ENCODE data around the gene ATP9B.

Gene ATP9B

DNA sequence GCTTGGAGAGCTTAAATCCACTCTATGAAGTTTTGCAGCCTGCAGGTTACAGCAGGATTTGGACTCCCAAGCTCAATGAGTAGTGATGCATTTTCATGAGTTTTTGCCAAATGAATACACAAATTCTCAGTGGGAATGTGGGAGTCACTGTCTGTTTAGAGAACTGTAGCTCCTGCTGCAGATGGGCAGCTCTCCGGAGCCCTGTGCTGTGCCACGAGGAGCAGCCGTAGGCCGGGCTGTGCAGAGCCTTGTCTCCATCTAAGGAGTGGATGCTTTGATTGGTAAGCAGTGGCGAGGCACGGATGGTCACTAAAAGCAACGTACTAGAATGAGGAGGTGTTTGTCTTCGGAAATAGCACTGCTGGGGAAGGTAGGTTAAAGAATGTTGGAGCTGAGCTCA, 230.5 kb downstream of the ATP9B start:
- ATAC-seq, result no peak
- TF ChIP-seq ARNTL (CRISPR knock-in tag; IDR thresholded peaks at IDR 0.05; ENCODE audit: borderline replicate concordance, low read depth) (no peak), RARB (CRISPR knock-in tag; IDR thresholded peaks at IDR 0.05) (no peak), TCF4 (CRISPR knock-in tag; IDR thresholded peaks at IDR 0.05; ENCODE audit: borderline replicate concordance) (no peak), ZFP30 (CRISPR knock-in tag; IDR thresholded peaks at IDR 0.05) (no peak), ISL1 (CRISPR knock-in tag; IDR thresholded peaks at IDR 0.05) (no peak), CSRNP3 (CRISPR knock-in tag; IDR thresholded peaks at IDR 0.05) (no peak), ZNF8 (CRISPR knock-in tag; IDR thresholded peaks at IDR 0.05) (no peak)
- TF ChIP-seq, protein P1, sequence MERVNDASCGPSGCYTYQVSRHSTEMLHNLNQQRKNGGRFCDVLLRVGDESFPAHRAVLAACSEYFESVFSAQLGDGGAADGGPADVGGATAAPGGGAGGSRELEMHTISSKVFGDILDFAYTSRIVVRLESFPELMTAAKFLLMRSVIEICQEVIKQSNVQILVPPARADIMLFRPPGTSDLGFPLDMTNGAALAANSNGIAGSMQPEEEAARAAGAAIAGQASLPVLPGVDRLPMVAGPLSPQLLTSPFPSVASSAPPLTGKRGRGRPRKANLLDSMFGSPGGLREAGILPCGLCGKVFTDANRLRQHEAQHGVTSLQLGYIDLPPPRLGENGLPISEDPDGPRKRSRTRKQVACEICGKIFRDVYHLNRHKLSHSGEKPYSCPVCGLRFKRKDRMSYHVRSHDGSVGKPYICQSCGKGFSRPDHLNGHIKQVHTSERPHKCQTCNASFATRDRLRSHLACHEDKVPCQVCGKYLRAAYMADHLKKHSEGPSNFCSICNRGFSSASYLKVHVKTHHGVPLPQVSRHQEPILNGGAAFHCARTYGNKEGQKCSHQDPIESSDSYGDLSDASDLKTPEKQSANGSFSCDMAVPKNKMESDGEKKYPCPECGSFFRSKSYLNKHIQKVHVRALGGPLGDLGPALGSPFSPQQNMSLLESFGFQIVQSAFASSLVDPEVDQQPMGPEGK (CRISPR knock-in tag; IDR thresholded peaks at IDR 0.05; ENCODE audit: borderline replicate concordance), result no peak

DNA sequence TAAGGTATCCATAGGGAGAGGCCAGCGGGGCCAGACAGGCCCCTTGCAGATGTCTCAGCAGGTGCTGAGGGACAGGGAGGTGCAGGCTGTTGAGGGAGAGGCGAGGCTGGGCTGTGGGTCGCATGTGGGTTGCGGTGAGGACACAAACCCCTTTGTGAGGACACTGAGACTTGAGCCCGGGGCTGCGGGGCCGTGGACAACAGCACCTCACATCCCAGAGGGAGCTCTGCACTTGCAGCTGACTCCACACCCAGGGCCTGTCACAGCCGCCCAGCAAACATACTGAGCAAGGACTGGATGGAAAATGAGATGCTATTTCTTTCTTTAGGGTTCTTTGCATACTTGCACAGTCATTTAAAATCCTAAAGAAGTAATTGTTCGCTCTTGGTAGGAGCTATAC, 231.2 kb downstream of the ATP9B start:
- no peak for TF ChIP-seq CSRNP3 (CRISPR knock-in tag; IDR thresholded peaks at IDR 0.05)
- TF ChIP-seq, protein P2, sequence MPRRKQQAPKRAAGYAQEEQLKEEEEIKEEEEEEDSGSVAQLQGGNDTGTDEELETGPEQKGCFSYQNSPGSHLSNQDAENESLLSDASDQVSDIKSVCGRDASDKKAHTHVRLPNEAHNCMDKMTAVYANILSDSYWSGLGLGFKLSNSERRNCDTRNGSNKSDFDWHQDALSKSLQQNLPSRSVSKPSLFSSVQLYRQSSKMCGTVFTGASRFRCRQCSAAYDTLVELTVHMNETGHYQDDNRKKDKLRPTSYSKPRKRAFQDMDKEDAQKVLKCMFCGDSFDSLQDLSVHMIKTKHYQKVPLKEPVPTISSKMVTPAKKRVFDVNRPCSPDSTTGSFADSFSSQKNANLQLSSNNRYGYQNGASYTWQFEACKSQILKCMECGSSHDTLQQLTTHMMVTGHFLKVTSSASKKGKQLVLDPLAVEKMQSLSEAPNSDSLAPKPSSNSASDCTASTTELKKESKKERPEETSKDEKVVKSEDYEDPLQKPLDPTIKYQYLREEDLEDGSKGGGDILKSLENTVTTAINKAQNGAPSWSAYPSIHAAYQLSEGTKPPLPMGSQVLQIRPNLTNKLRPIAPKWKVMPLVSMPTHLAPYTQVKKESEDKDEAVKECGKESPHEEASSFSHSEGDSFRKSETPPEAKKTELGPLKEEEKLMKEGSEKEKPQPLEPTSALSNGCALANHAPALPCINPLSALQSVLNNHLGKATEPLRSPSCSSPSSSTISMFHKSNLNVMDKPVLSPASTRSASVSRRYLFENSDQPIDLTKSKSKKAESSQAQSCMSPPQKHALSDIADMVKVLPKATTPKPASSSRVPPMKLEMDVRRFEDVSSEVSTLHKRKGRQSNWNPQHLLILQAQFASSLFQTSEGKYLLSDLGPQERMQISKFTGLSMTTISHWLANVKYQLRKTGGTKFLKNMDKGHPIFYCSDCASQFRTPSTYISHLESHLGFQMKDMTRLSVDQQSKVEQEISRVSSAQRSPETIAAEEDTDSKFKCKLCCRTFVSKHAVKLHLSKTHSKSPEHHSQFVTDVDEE (CRISPR knock-in tag; IDR thresholded peaks at IDR 0.05), result no peak
- TF ChIP-seq, protein P1 (CRISPR knock-in tag; IDR thresholded peaks at IDR 0.05; ENCODE audit: borderline replicate concordance), result no peak
- no peak for TF ChIP-seq TOX (CRISPR knock-in tag; IDR thresholded peaks at IDR 0.05; ENCODE audit: borderline replicate concordance)
- no peak for TF ChIP-seq ZNF70 (CRISPR knock-in tag; IDR thresholded peaks at IDR 0.05)
- TF ChIP-seq PPARA (CRISPR knock-in tag; IDR thresholded peaks at IDR 0.05; ENCODE audit: borderline replicate concordance), result no peak
- no peak for TF ChIP-seq POU6F1 (CRISPR knock-in tag; IDR thresholded peaks at IDR 0.05; ENCODE audit: borderline replicate concordance, low read depth)
- TF ChIP-seq, protein P3, sequence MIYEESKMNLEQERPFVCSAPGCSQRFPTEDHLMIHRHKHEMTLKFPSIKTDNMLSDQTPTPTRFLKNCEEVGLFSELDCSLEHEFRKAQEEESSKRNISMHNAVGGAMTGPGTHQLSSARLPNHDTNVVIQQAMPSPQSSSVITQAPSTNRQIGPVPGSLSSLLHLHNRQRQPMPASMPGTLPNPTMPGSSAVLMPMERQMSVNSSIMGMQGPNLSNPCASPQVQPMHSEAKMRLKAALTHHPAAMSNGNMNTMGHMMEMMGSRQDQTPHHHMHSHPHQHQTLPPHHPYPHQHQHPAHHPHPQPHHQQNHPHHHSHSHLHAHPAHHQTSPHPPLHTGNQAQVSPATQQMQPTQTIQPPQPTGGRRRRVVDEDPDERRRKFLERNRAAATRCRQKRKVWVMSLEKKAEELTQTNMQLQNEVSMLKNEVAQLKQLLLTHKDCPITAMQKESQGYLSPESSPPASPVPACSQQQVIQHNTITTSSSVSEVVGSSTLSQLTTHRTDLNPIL (CRISPR knock-in tag; IDR thresholded peaks at IDR 0.05; ENCODE audit: low read depth), result no peak
- no peak for TF ChIP-seq BACH2 (CRISPR knock-in tag; IDR thresholded peaks at IDR 0.05; ENCODE audit: borderline replicate concordance)
- TF ChIP-seq RARB (CRISPR knock-in tag; IDR thresholded peaks at IDR 0.05), result no peak
- ATAC-seq, result no peak

DNA sequence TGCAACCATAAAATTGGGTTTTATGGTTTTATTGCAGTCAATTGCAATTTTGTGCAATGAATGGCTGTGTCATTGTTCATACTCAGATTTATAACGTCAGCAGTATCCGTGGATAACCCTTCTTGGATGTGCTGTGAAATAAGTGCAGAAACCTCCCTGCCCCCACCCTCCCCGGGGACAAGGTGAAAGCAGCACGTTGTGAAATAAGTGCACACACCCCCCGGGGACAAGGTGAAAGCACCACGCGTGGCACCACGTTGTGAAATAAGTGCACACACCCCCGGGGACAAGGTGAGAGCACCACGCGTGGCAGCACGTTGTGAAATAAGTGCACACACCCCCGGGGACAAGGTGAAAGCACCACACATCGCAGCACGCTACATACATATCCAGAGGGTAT, 232.9 kb downstream of the ATP9B start:
- no peak for TF ChIP-seq CSDC2 (CRISPR knock-in tag; IDR thresholded peaks at IDR 0.05)
- TF ChIP-seq SNAI2 (CRISPR knock-in tag; IDR thresholded peaks at IDR 0.05), result no peak
- TF ChIP-seq ZFP3 (CRISPR knock-in tag; IDR thresholded peaks at IDR 0.05), result no peak
- no peak for TF ChIP-seq ZFP30 (CRISPR knock-in tag; IDR thresholded peaks at IDR 0.05)
- no peak for TF ChIP-seq TOX (CRISPR knock-in tag; IDR thresholded peaks at IDR 0.05; ENCODE audit: borderline replicate concordance)
- no peak for TF ChIP-seq ZC3H10 (CRISPR knock-in tag; IDR thresholded peaks at IDR 0.05)
- TF ChIP-seq POU6F1 (CRISPR knock-in tag; IDR thresholded peaks at IDR 0.05; ENCODE audit: borderline replicate concordance, low read depth), result no peak
- no peak for TF ChIP-seq CSRNP3 (CRISPR knock-in tag; IDR thresholded peaks at IDR 0.05)
- ATAC-seq, result no peak
